NT2/D1 (cell line): ENCODE measurements around the gene CNN2.

Experiments
- SUZ12 ChIP-seq: IDR thresholded peaks from 2 replicates; pipeline ENCODE4 v1.6.1; 2011; ENCODE audit not compliant: insufficient read length, insufficient read depth; ENCODE audit errors: extremely low read depth
- ZNF274 ChIP-seq: IDR thresholded peaks from 2 replicates; pipeline ENCODE4 v1.6.1; 2011; ENCODE audit warnings: mild to moderate bottlenecking, low read depth, low read length

DNA sequence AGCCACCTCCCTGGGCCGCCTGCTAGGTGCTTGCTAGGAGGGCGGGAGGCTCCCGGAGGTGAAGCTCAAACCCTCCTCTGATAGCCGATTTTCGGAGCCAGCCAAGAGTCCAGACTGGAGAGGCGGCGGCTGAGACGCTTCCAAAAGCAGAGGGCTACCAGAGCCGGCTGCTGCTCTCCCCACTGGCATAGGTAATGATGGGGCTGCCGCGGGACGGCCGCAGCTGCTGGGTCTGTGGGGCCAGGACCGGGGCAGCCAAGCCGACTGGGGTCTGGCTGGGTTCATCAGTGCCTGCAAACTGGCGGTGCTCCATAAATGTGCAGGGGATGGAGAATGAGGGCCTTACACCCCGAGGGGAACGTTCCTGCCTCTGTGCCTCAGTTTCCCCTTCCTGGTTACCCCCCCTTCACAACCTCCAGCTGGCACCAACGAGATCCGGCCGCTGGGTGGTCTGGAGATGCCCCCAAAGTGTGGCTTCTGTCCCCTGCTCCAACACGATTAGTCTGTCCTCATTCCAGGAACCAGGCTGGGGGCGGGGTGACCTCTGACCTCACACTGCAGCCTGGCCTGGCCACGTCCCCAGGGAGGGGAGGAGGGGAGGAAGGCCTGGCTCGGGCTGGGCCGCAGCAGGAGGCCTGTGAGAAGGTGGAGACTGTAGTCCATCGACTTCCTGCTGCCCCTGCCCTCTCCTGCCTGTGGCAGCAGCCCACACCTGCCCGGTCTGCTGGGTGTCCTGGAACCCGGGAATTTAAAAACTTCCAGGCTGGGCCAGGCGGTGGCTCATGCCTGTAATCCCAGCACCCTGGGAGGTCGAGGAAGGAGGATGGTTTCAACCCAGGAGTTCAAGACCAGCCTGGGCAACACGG is 46.0 kb upstream of the CNN2 start:
- no peak for TF ChIP-seq ZNF274
- TF ChIP-seq SUZ12, result no peak
